Loucy (cell line): ENCODE measurements around the gene MPHOSPH6.

Experiments
- CTCF ChIP-seq: fragments of 200-600 bp; sonication (generic); conservative IDR thresholded peaks from 2 replicates; pipeline ENCODE4 v1.5.1; 2014; ENCODE audit warnings: mild to moderate bottlenecking, antibody characterized with exemption, low read length
- EZH2phosphoT487 ChIP-seq: fragments of 200-600 bp; IDR thresholded peaks from 2 replicates; pipeline ENCODE4 v1.6.1; 2018; ENCODE audit warnings: antibody characterized with exemption, mild to moderate bottlenecking, moderate library complexity, borderline replicate concordance

GRCh38 chr16:82190386-82190785 lies 20.4 kb upstream of the MPHOSPH6 start:
- TF ChIP-seq CTCF (no peak), EZH2phosphoT487 (no peak)
